Testis (tissue), 2 donors: ENCODE data around the gene PTGR2.

ENCODE experiments used
- POLR2A ChIP-seq: fragments of 450-650 bp; IDR thresholded peaks from one replicate; pipeline ENCODE4 v1.6.1; 2017; ENCODE audit warnings: antibody characterized with exemption, mild to moderate bottlenecking, moderate library complexity
- TF ChIP-seq, protein P1 (sequence below), 3 experiments: fragments of 450-650 bp in 2 of 3; fragments of 200-600 bp in 1 of 3; sonication (generic) in 1 of 3; IDR thresholded peaks; one replicate each; pipeline ENCODE4 v1.5.1; 2016 to 2019; ENCODE audit warnings: antibody characterized with exemption in 3 of 3, mild to moderate bottlenecking in 2 of 3, moderate library complexity in 1 of 3

DNA sequence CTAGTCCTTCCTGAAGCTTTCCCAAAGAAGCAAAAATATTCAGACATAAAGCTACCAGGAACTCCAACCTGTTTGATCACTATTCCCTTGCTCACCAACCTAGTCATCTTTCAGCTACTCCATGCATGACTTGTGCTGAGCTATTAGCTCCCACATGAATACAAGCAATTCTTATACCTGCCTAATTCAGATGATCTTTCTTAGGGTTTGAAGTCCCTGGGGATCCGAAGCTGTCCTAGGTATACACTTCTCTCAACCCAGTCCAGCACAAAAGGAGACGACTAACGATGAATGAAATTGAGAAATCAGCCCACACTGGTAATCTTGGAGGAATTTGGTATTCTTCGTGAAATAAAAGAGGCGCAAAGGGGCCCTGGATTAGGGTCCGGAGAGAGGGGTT is 631 bp upstream of the PTGR2 start:
- TF ChIP-seq, protein P1, sequence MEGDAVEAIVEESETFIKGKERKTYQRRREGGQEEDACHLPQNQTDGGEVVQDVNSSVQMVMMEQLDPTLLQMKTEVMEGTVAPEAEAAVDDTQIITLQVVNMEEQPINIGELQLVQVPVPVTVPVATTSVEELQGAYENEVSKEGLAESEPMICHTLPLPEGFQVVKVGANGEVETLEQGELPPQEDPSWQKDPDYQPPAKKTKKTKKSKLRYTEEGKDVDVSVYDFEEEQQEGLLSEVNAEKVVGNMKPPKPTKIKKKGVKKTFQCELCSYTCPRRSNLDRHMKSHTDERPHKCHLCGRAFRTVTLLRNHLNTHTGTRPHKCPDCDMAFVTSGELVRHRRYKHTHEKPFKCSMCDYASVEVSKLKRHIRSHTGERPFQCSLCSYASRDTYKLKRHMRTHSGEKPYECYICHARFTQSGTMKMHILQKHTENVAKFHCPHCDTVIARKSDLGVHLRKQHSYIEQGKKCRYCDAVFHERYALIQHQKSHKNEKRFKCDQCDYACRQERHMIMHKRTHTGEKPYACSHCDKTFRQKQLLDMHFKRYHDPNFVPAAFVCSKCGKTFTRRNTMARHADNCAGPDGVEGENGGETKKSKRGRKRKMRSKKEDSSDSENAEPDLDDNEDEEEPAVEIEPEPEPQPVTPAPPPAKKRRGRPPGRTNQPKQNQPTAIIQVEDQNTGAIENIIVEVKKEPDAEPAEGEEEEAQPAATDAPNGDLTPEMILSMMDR (IDR thresholded peaks at IDR 0.05) = no peak
- TF ChIP-seq POLR2A = no peak
